Measurements from ENCODE around the gene ANO7. TPM values are rescaled to one million over a fixed set of nuclear protein-coding genes. Genes with fewer than 3 reads are reported as not detected.

ANO7 gene
- total RNA-seq, 1 experiment from 2014 or later: 0.84 TPM

GRCh38 chr2:241228860-241229516 is 40.5 kb downstream of the ANO7 start:
- peaks cover 45 to 49% of the 10 kb centered on the region in 2 experiments for H3K36me3 ChIP-seq (ENCODE audit: control insufficient read depth in 1 of 2, insufficient read depth in 2 of 2, low read length in 2 of 2)
- no peak overlapping the region for H2AFZ ChIP-seq (ENCODE audit: low read depth, low read length, poor library complexity, severe bottlenecking)
- TF ChIP-seq EGR1 (IDR thresholded peaks at IDR 0.05; ENCODE audit: low read depth): no peak
- no peak for TF ChIP-seq ZFX (IDR thresholded peaks at IDR 0.05)
- no peak for TF ChIP-seq YY1 (IDR thresholded peaks at IDR 0.05; ENCODE audit: extremely low read depth, insufficient replicate concordance, low read depth, low read length)
- no peak for TF ChIP-seq JUND (IDR thresholded peaks at IDR 0.05)
- TF ChIP-seq MAX (IDR thresholded peaks at IDR 0.05): no peak
- TF ChIP-seq EZH2 (IDR thresholded peaks at IDR 0.05): no peak
- TF ChIP-seq SP1 (IDR thresholded peaks at IDR 0.05; ENCODE audit: low read depth): no peak
- TF ChIP-seq POLR2A (IDR thresholded peaks at IDR 0.05; ENCODE audit: borderline replicate concordance, extremely low read depth, insufficient read depth, insufficient read length): no peak
- no peak for TF ChIP-seq REST (IDR thresholded peaks at IDR 0.05; ENCODE audit: low read depth)
- TF ChIP-seq CTCF (IDR thresholded peaks at IDR 0.05 in 2 of 3, conservative IDR thresholded peaks at IDR 0.05 in 1 of 3; ENCODE audit: borderline replicate concordance in 1 of 3, insufficient read depth in 1 of 3, low read depth in 2 of 3, low read length in 2 of 3): no peak
- BruUV-seq (replicated peaks): no TSS peak
- ChIA-PET POLR2A (no interaction called here), CTCF (no interaction called here), RAD21 (ENCODE audit: low non-redundant PET in 1 of 2, low total read pairs in 2 of 2, uncharacterized antibody in 2 of 2, unreplicated experiment in 2 of 2) (no interaction called here)
- H3K79me2 ChIP-seq (ENCODE audit: insufficient read depth, low read length): no peaks in the 10 kb centered on the region
- no peak overlapping the region for H3K9ac ChIP-seq (ENCODE audit: low read length)
- ATAC-seq (no peak), DNase-seq (ENCODE audit: low read depth, low spot score) (no peak)
- H3K4me2 ChIP-seq (ENCODE audit: low read length): no peak overlapping the region
- H3K9me3 ChIP-seq (ENCODE audit: control insufficient read depth in 1 of 2, insufficient read depth in 1 of 2, low read depth in 1 of 2, low read length in 2 of 2): no peaks in the 10 kb centered on the region
- no peak overlapping the region for H3K27ac ChIP-seq (ENCODE audit: low read depth, low read length)
- H3K4me3 ChIP-seq (replicated peaks in 1 of 2; ENCODE audit: low read depth in 1 of 2, low read length in 2 of 2): no peak overlapping the region
- H3K27me3 ChIP-seq (ENCODE audit: insufficient read depth, low read length): no peaks in the 10 kb centered on the region
- peaks cover 3 to 5% of the 10 kb centered on the region in 2 experiments; a peak in 3 of 4 replicates for H3K4me1 ChIP-seq (ENCODE audit: control insufficient read depth in 1 of 2, insufficient read depth in 2 of 2, low read length in 2 of 2)
- no peaks in the 10 kb centered on the region for H4K20me1 ChIP-seq (ENCODE audit: insufficient read depth)
- H3K9me2 ChIP-seq (ENCODE audit: insufficient read depth): no peaks in the 10 kb centered on the region
- intact Hi-C loops (cut with micrococcal nuclease): no loop called here
